ENCODE results near the gene CWC27.

The CWC27 gene

GRCh38 chr5:65035211-65036206 is 266.8 kb downstream of the CWC27 start:
- Histone ChIP-seq H3K4me1 (ENCODE audit: low read depth, poor library complexity, severe bottlenecking) (peaks cover 15% of the 10 kb centered on the region), H3K4me3 (IDR thresholded peaks at IDR 0.05; ENCODE audit: insufficient read depth, low read depth, low read length) (no peak overlapping the region), H3K9ac (peak overlapping the region; percentile 89), H3K27me3 (ENCODE audit: insufficient read depth, low read depth) (no peaks in the 10 kb centered on the region), H4K20me1 (ENCODE audit: insufficient read depth) (no peaks in the 10 kb centered on the region), H3K79me2 (ENCODE audit: insufficient read depth, low read depth) (no peaks in the 10 kb centered on the region), H3K27ac (peak overlapping the region; percentile 58), H3K4me2 (peak overlapping the region; percentile 89), H3K36me3 (ENCODE audit: insufficient read depth) (no peaks in the 10 kb centered on the region), H2AFZ (ENCODE audit: low read depth) (peak overlapping the region; percentile 97)
- no peak for TF ChIP-seq CTCF (conservative IDR thresholded peaks at IDR 0.05; ENCODE audit: low read depth, low read length)

DNA sequence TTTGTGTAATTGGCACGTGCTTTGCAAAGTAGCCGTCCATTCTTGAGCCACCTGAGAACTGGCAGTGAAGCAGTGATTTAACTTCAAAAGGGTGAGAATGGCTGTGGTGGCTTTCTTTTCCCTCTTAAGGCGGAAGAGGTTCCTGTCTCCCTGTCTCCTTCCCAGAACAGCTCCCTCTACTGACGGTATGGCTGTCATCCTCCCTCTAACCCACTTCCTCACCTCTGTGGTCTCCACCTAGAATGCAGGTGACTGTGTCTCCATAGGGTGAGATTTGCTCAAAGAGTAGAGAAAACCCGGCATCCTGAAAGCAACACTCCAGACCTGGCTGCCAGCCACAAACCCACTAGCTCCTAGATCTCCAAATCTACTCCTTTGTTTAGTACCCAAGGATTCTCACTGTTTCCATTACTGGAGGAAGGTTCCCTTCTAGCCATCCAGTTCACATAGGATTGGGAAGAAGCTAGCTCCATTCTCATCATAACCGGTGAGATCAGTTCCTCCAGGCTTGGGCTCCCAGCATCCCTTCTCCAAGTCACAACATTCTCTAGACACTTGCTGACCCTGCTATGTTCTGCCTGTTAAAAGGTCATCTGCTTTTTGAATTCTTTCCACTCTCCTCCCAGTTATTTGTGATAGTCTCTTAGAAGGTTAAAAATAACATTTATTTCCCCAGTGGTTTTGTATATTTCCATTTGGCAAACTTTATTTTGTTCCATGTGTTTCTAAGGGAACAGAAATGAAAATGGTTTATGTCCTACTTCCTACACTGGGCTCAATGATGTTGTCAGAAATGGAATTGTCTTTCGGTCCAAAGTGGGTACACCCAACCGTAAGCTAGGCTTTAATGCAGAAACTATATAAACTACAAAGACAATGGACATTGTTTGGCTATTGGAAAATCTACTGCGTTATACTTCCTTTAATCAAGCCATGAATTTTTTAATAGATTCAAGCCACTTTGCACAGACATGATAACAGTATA is 269.4 kb downstream of the CWC27 start:
- no peak overlapping the region for H2AFZ ChIP-seq (ENCODE audit: low read depth)
- H3K4me1 ChIP-seq (ENCODE audit: low read depth, poor library complexity, severe bottlenecking), result peaks cover 15% of the 10 kb centered on the region
- no peak overlapping the region for H3K27ac ChIP-seq
- H3K36me3 ChIP-seq (ENCODE audit: insufficient read depth), result no peaks in the 10 kb centered on the region
- H4K20me1 ChIP-seq (ENCODE audit: insufficient read depth), result no peaks in the 10 kb centered on the region
- H3K79me2 ChIP-seq (ENCODE audit: insufficient read depth, low read depth), result no peaks in the 10 kb centered on the region
- H3K4me2 ChIP-seq, result no peak overlapping the region
- TF ChIP-seq CTCF (conservative IDR thresholded peaks at IDR 0.05; ENCODE audit: low read depth, low read length), result peak; percentile 31; the same call in 1 of the 2 replicates
- H3K9ac ChIP-seq, result no peak overlapping the region
- no peak overlapping the region for H3K4me3 ChIP-seq (IDR thresholded peaks at IDR 0.05; ENCODE audit: insufficient read depth, low read depth, low read length)
- H3K27me3 ChIP-seq (ENCODE audit: insufficient read depth, low read depth), result no peaks in the 10 kb centered on the region

DNA sequence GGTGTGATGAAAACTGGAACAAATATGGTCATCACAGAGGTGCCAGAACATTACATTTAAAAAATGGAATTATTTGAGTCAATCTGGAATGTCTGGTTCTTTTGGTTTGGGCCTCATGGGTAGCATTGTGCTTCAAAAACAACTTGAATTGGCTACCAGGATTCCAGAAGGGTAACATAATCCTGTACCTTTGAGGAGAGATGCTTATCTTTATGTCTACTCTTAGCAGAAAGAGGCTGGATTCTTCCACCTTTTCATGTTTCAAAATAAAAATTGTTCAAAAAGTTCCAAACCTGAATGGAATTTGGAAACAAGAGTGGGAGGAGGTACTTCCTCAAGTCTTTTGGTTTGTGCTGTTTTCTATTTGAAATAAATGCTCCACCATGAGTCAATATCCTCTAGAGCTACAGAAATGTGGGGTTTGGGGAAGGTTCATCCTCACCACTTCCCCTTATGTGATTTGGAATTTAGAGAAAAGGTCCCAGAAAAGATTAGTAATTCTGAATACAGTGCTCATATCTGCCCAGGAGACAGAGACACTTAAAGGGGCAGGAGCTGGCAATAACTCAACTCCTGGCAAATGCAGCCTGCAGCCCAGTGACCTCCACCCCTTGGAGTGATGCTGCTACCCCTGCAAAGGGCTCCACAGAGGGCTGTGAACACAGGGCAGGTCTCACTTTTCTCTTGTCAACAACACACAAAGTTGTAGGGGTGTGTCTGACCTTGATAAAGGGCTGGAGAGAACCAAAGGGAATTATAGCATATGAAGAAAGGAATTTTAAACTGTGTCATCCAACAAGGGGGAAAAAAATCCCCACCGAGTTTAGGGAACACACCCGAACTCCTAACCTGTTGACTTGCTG is 272.8 kb downstream of the CWC27 start:
- Histone ChIP-seq H3K4me2 (no peak overlapping the region), H3K36me3 (ENCODE audit: insufficient read depth) (no peaks in the 10 kb centered on the region), H3K27ac (no peak overlapping the region), H3K79me2 (ENCODE audit: insufficient read depth, low read depth) (no peaks in the 10 kb centered on the region), H3K27me3 (ENCODE audit: insufficient read depth, low read depth) (no peaks in the 10 kb centered on the region), H2AFZ (ENCODE audit: low read depth) (no peak overlapping the region), H3K4me3 (IDR thresholded peaks at IDR 0.05; ENCODE audit: insufficient read depth, low read depth, low read length) (no peak overlapping the region), H4K20me1 (ENCODE audit: insufficient read depth) (no peaks in the 10 kb centered on the region), H3K9ac (no peak overlapping the region), H3K4me1 (ENCODE audit: low read depth, poor library complexity, severe bottlenecking) (peaks cover 3% of the 10 kb centered on the region)
- TF ChIP-seq CTCF (conservative IDR thresholded peaks at IDR 0.05; ENCODE audit: low read depth, low read length), result no peak
